ENCODE measurements around the gene ANP32A.

DNA sequence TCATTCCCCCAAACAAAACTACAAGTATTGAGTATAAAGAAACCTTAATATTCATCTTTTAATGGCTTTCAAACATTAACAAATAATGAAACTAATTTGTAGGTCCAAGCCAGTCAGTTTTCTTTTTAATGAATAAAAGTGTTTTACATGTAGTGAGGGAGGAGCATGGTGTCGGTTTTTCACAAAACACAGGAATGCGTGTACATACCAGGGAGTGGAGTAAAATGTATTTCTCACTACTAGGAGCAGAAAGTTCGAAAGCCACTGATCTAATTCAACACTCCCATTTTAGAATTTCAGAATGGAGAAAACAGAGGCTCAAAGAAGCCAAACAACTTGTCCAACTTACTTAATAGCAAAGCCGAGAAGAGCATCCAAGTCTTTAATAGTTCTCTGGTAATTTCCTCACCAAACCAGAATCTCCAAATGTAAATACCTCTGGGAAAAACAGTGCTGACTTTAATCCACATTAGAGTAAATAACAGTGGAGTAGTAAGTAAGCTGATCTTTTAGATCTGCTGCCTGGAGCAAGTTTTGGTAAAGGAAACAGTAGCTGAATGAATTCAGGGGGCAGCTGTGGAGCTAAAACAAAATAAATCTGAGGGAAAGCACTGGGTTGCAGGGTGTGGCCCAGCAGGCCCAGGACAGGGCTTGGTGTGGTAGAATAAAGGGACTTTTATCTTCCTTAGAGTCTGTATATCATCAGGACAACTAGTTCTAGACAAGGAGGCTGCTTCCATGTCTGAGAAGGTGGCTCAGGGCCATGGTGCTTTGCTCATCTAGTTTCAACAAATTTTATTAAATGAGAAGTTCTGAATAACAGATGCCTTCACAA, 7.9 kb downstream of the ANP32A start:
- TF ChIP-seq POLR2AphosphoS5 (IDR thresholded peaks at IDR 0.05; ENCODE audit: low read depth, low read length) = no peak
- TF ChIP-seq TAF1 (IDR thresholded peaks at IDR 0.05; ENCODE audit: borderline replicate concordance, insufficient read depth, low read length) = no peak
- TF ChIP-seq, protein P1, sequence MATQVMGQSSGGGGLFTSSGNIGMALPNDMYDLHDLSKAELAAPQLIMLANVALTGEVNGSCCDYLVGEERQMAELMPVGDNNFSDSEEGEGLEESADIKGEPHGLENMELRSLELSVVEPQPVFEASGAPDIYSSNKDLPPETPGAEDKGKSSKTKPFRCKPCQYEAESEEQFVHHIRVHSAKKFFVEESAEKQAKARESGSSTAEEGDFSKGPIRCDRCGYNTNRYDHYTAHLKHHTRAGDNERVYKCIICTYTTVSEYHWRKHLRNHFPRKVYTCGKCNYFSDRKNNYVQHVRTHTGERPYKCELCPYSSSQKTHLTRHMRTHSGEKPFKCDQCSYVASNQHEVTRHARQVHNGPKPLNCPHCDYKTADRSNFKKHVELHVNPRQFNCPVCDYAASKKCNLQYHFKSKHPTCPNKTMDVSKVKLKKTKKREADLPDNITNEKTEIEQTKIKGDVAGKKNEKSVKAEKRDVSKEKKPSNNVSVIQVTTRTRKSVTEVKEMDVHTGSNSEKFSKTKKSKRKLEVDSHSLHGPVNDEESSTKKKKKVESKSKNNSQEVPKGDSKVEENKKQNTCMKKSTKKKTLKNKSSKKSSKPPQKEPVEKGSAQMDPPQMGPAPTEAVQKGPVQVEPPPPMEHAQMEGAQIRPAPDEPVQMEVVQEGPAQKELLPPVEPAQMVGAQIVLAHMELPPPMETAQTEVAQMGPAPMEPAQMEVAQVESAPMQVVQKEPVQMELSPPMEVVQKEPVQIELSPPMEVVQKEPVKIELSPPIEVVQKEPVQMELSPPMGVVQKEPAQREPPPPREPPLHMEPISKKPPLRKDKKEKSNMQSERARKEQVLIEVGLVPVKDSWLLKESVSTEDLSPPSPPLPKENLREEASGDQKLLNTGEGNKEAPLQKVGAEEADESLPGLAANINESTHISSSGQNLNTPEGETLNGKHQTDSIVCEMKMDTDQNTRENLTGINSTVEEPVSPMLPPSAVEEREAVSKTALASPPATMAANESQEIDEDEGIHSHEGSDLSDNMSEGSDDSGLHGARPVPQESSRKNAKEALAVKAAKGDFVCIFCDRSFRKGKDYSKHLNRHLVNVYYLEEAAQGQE (IDR thresholded peaks at IDR 0.05; ENCODE audit: insufficient read depth in 1 of 2, low read depth in 2 of 2, low read length in 2 of 2) = no peak
- no peak for TF ChIP-seq SIN3A (IDR thresholded peaks at IDR 0.05; ENCODE audit: borderline replicate concordance, insufficient read depth, low read length)
- no peak for TF ChIP-seq FOXP2 (optimal IDR thresholded peaks at IDR 0.05; ENCODE audit: borderline replicate concordance, extremely low read depth, extremely low read length, insufficient read depth)
